ENCODE data around the gene CSNK1D. TPM values are rescaled to one million over a fixed set of nuclear protein-coding genes. Genes with fewer than 3 reads are reported as not detected.
"Not testable (repeated sequence)": the region's sequence is repeated elsewhere in the genome, so short reads cannot be mapped to it uniquely, and the experiment has no call there.

Gene CSNK1D
- total RNA-seq, 2 experiments from 2014 or later = 118 to 182 TPM

- ATAC-seq = no peak
- peak overlapping the region; percentile 94 for H3K27ac Mint-ChIP-seq
- peaks cover 41% of the 10 kb centered on the region for H3K36me3 Mint-ChIP-seq (ENCODE audit: low read depth)
- no peak for DNase-seq
- peaks cover 58% of the 10 kb centered on the region for H3K4me1 Mint-ChIP-seq
- ChIA-PET CTCF (no interaction called here), POLR2A (interaction anchor here (0.9 kb wide), 1 partner anchor 52 kb away, joined by 3 read pairs; no protein-coding TSS in a partner anchor)
- intact Hi-C loops (cut with DNase I, micrococcal nuclease) = loop anchor here in 1 of 2 experiments (5.0 kb wide), 1 partner anchor 294 kb away; the partner anchor contains the start of gene ASPSCR1
- H3K27me3 Mint-ChIP-seq = no peaks in the 10 kb centered on the region
- no peaks in the 10 kb centered on the region for H3K9me3 Mint-ChIP-seq (ENCODE audit: low read depth)
- H3K4me3 Mint-ChIP-seq = peak overlapping the region; percentile 90
Observed at GRCh38 chr17:82271401-82271800, 2.1 kb downstream of the CSNK1D start.

GRCh38 chr17:82270651-82271050 lies 2.8 kb downstream of the CSNK1D start:
- Mint-ChIP-seq H3K4me1 (peaks cover 66% of the 10 kb centered on the region), H3K27ac (peak overlapping the region; percentile 77), H3K4me3 (peak overlapping the region; percentile 90), H3K36me3 (ENCODE audit: low read depth) (peaks cover 48% of the 10 kb centered on the region), H3K9me3 (ENCODE audit: low read depth) (no peaks in the 10 kb centered on the region), H3K27me3 (no peaks in the 10 kb centered on the region)
- intact Hi-C loops (cut with DNase I, micrococcal nuclease) = loop anchor here in 1 of 2 experiments (5.0 kb wide), 1 partner anchor 293 kb away; the partner anchor contains the start of gene ASPSCR1
- ChIA-PET CTCF (no interaction called here), POLR2A (interaction anchor here (0.9 to 1.0 kb wide), 3 partner anchors 31 to 52 kb away, joined by 3 to 4 read pairs (median 3); no protein-coding TSS in a partner anchor)
- ATAC-seq (no peak), DNase-seq (no peak)

DNA sequence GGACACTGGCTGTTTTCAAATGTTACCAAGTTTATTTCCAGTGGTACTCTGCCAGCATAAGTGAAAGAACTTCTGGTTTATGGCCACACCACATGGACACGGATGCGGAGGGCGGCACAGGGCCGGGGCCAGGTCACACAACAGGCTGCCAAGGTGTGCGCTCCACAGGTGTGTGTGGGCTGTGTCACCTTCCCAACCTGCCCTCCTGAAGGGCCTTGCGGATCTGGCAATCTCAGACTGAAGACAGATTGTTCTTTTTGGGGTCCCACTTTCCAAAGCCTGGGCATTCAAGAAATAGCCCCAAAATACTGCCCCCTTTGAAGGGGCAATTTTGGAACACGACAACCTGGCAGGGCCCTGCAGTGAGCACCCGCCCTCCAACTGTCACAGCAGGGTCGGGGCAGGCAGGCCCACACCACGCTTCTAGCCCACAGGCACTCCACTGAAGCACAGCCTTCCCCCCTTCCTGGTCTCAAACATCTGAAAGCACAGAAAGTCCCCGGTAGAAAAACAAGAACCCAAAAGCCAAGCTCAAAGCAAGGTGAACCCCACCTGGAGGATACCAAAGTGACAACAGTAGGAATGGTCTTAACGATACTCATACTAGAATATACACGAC lies 3.5 kb downstream of the CSNK1D start:
- DNase-seq = no peak
- POLR2A ChIA-PET = interaction anchor here (0.9 to 1.0 kb wide), 2 partner anchors 32 to 35 kb away, joined by 3 to 4 read pairs; no protein-coding TSS in a partner anchor
- Mint-ChIP-seq H3K9me3 (ENCODE audit: low read depth) (no peaks in the 10 kb centered on the region), H3K27ac (peak overlapping the region; percentile 77), H3K36me3 (ENCODE audit: low read depth) (peaks cover 52% of the 10 kb centered on the region), H3K4me3 (peak overlapping the region; percentile 90), H3K4me1 (peaks cover 68% of the 10 kb centered on the region), H3K27me3 (no peaks in the 10 kb centered on the region)
- no peak for ATAC-seq
- CTCF ChIA-PET = interaction anchor here (1.1 to 1.6 kb wide), 2 partner anchors 31 to 32 kb away, joined by 3 to 4 read pairs; no protein-coding TSS in a partner anchor
- intact Hi-C loops (cut with DNase I, micrococcal nuclease) = loop anchor here in 1 of 2 experiments (5.0 kb wide), 1 partner anchor 293 kb away; the partner anchor contains the start of gene ASPSCR1

DNA sequence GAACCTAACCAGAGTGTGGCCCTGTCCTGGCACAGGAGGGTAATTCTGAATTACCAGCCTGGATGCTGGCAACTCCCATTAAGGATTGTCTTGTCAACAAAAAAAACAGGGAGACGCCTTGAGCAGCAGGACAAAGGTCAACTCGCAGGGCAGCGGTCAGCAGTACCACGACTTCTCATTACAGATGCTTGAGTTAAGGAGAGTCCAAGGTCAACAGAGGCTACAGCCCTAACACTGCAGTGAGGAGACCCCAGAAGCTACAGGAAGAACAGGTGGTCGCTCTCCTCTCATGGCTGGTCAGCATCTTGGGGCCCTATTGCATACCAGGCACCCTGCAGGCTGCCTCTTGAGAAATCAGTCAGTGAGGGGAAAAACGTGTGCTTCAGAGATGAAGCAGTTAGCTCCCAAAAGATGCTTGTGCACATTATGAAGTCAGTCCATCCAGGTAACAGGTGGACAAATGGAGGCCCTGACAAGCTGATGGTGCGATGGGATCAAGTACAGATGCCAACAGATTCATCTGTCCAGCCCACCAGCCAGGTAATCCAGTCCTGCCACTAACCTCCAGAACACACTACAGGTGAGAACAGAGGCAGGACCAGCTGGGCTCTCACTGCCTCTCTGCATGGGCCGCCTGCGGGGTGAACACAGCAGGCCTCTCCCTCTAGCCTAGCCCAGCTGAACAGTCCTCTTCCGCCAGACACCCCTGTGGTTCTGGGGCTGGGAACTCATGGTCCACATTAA lies 4.2 kb downstream of the CSNK1D start:
- DNase-seq (no peak), ATAC-seq (no peak)
- intact Hi-C loops (cut with DNase I, micrococcal nuclease) = no loop called here
- no peak overlapping the region for H3K4me3 Mint-ChIP-seq
- peak overlapping the region; percentile 77 for H3K27ac Mint-ChIP-seq
- peaks cover 59% of the 10 kb centered on the region for H3K36me3 Mint-ChIP-seq (ENCODE audit: low read depth)
- ChIA-PET POLR2A (interaction anchor here (0.7 kb wide), 1 partner anchor 35 kb away, joined by 5 read pairs; no protein-coding TSS in a partner anchor), CTCF (interaction anchor here (1.1 to 1.6 kb wide), 2 partner anchors 31 to 32 kb away, joined by 3 to 4 read pairs; no protein-coding TSS in a partner anchor)
- H3K27me3 Mint-ChIP-seq = no peaks in the 10 kb centered on the region
- H3K9me3 Mint-ChIP-seq (ENCODE audit: low read depth) = no peaks in the 10 kb centered on the region
- peaks cover 71% of the 10 kb centered on the region for H3K4me1 Mint-ChIP-seq

DNA sequence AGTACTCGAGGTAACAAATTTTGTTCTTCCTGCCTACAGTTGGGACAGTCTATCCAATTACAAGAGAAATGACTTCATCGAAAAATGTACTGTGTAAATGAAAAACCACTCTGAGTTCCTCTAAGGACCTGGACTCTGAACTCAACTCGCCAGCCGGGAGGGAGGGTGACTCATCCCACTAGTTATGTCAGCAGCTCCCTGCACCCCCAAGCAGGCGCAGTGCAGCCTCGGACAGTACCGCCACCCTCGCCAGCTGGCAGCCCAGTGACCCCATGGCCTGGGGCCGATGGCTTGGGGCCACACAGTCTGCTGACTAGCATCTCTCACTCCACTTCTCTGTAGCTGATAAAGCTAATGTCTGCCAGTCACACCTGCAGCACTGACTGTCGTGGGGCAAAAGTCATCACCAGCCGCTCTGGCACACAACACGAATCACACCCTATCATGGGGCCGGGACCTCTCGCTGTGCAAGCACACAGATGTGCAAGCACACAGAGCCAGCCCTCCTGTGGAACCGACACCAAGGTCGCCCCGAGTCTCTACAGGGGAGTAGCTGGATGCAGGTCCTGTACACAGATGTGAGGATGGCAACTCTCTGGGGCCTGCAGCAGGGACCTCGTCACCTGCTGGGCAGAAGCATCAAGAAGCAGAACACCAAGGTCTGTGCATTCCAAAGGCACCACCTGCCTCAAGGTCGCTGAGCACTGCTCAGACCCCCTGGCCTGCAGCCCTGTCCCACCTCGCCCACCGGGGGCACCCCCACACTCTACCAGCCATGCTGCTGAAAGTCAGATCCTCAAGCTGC lies 5.7 kb downstream of the CSNK1D start:
- no peaks in the 10 kb centered on the region for H3K27me3 Mint-ChIP-seq
- H3K4me3 Mint-ChIP-seq = peak overlapping the region; percentile 34
- H3K4me1 Mint-ChIP-seq = peaks cover 71% of the 10 kb centered on the region
- intact Hi-C loops (cut with DNase I, micrococcal nuclease) = no loop called here
- H3K9me3 Mint-ChIP-seq (ENCODE audit: low read depth) = no peaks in the 10 kb centered on the region
- ATAC-seq = peak; percentile 80
- ChIA-PET CTCF (interaction anchor here (1.2 kb wide), 1 partner anchor 25 kb away, joined by 4 read pairs; no protein-coding TSS in a partner anchor), POLR2A (interaction anchor here (0.6 kb wide), 1 partner anchor 56 kb away, joined by 5 read pairs; no protein-coding TSS in a partner anchor)
- H3K27ac Mint-ChIP-seq = peak overlapping the region; percentile 77
- peaks cover 66% of the 10 kb centered on the region for H3K36me3 Mint-ChIP-seq (ENCODE audit: low read depth)
- DNase-seq = peak; percentile 71

DNA sequence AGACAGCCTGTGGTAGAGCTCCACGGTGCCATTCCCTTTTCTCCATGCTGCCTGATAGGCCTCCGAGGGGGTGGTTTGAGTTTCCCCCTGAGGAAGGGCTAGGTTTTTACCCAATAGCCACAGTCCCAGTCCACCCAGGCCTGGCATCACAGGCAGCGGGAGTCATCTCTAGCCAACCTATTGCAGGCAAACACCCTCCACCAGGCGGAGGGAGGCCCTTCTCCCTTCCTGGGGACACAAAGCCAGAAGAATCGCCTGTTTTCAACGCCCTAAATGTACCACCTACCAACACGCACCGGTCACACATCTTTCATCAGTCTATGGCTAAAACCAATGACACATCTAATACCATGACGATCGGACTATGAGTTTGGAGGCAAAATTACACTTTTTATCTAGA lies 7.4 kb downstream of the CSNK1D start:
- H3K27me3 Mint-ChIP-seq = no peaks in the 10 kb centered on the region
- POLR2A ChIA-PET = no interaction called here
- H3K9me3 Mint-ChIP-seq (ENCODE audit: low read depth) = peaks cover 1% of the 10 kb centered on the region

DNA sequence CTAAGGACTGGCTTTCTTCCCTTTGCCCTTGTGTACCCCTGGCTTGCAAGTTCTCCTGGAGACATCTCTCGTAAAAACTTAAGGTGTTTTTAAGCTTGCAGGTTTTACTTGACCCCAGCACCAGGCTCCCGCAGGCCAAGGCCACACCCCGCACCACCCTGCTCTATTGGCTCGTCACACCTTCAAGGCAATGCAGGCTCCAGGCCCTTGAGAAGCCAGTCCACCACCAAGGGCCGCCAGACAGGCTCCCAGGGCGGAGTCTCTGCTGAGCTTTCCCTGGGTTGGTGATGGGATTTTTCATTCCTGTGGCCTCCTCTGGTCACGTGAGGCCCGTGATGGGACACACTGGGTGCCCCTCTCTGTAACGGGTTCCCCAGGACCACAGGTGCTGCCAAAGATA lies 9.9 kb downstream of the CSNK1D start:
- ATAC-seq (no peak), DNase-seq (no peak)
- Mint-ChIP-seq H3K9me3 (ENCODE audit: low read depth) (peaks cover 8% of the 10 kb centered on the region), H3K4me3 (no peak overlapping the region), H3K27ac (no peak overlapping the region), H3K4me1 (peaks cover 45% of the 10 kb centered on the region), H3K27me3 (no peaks in the 10 kb centered on the region), H3K36me3 (ENCODE audit: low read depth) (peaks cover 78% of the 10 kb centered on the region)
- ChIA-PET CTCF (interaction anchor here (0.7 kb wide), 1 partner anchor 141 kb away, joined by 4 read pairs; no protein-coding TSS in a partner anchor), POLR2A (interaction anchor here (0.6 kb wide), 1 partner anchor 19 kb away, joined by 4 read pairs; no protein-coding TSS in a partner anchor)
- intact Hi-C loops (cut with DNase I, micrococcal nuclease) = no loop called here

More for the DNA sequence above, 7.4 kb downstream of the CSNK1D start:
- intact Hi-C loops (cut with DNase I, micrococcal nuclease) = no loop called here
- Mint-ChIP-seq H3K27ac (peak overlapping the region; percentile 78), H3K4me3 (no peak overlapping the region), H3K4me1 (peaks cover 56% of the 10 kb centered on the region), H3K36me3 (ENCODE audit: low read depth) (peaks cover 68% of the 10 kb centered on the region)
- no peak for DNase-seq
- CTCF ChIA-PET = interaction anchor here (0.6 kb wide), 1 partner anchor 22 kb away, joined by 3 read pairs; no protein-coding TSS in a partner anchor
- no peak for ATAC-seq

DNA sequence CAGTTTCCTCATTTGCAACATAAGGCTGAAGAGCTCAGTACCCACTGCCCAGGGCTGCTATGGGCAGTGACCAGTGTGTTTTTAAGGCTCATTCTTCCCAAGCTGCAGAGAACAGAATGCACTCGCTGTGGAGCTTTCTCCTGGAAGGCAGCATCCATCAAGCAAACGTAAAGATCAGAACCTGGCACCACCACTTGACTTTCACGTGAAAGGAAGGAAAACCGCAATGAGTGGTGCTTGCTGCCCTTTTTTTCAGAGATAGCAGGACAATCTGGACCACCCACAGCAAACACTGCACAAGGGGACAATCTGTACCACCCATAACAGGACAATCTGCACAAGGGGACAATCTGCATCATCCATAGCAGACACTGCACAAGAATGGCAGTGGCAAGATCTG lies 11.2 kb downstream of the CSNK1D start:
- no peaks in the 10 kb centered on the region for H3K27me3 Mint-ChIP-seq
- H3K4me1 Mint-ChIP-seq = peaks cover 40% of the 10 kb centered on the region
- DNase-seq (no peak), ATAC-seq (no peak)
- H3K36me3 Mint-ChIP-seq (ENCODE audit: low read depth) = peaks cover 79% of the 10 kb centered on the region
- ChIA-PET POLR2A (no interaction called here), CTCF (interaction anchor here (0.6 to 1.0 kb wide), 3 partner anchors 14 to 126 kb away, joined by 3 read pairs; partner anchors contain the start of gene CD7)
- no peak overlapping the region for H3K4me3 Mint-ChIP-seq
- peaks cover 8% of the 10 kb centered on the region for H3K9me3 Mint-ChIP-seq (ENCODE audit: low read depth)
- H3K27ac Mint-ChIP-seq = peak overlapping the region; percentile 42
- intact Hi-C loops (cut with DNase I, micrococcal nuclease) = no loop called here

DNA sequence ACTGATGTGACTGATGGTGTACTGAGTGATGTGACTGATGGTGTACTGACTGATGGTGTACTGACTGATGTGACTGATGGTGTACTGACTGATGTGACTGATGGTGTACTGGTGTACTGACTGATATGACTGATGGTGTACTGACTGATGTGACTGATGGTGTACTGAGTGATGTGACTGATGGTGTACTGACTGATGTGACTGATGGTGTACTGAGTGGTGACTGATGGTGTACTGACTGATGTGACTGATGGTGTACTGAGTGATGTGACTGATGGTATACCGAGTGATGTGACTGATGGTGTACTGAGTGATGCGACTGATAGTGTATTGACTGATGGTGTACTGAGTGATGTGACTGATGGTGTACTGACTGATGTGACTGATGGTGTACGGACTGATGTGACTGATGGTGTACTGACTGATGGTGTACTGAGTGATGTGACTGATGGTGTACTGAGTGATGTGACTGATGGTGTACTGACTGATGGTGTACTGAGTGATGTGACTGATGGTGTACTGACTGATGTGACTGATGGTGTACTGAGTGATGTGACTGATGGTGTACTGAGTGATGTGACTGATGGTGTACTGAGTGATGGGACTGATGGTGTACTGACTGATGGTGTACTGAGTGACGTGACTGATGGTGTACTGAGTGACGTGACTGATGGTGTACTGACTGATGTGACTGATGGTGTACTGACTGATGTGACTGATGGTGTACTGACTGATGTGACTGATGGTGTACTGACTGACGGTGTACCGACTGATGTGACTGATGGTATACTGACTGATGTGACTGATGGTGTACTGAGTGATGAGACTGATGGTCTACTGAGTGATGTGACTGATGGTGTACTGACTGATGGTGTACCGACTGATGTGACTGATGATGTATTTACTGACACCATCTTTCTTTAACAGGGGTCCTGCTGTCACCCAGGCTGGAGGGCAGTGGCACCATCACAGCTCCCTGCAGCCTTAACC lies 13.2 kb downstream of the CSNK1D start:
- ATAC-seq; H3K4me3 Mint-ChIP-seq; H3K9me3 Mint-ChIP-seq (ENCODE audit: low read depth); DNase-seq; H3K27me3 Mint-ChIP-seq; intact Hi-C loops (cut with DNase I, micrococcal nuclease); POLR2A ChIA-PET: not testable (repeated sequence)
- CTCF ChIA-PET = interaction anchor here (0.6 kb wide), 1 partner anchor 208 kb away, joined by 4 read pairs; no protein-coding TSS in a partner anchor
- peak overlapping the region; percentile 66 for H3K27ac Mint-ChIP-seq
- peaks cover 28% of the 10 kb centered on the region for H3K4me1 Mint-ChIP-seq
- H3K36me3 Mint-ChIP-seq (ENCODE audit: low read depth) = peaks cover 80% of the 10 kb centered on the region

DNA sequence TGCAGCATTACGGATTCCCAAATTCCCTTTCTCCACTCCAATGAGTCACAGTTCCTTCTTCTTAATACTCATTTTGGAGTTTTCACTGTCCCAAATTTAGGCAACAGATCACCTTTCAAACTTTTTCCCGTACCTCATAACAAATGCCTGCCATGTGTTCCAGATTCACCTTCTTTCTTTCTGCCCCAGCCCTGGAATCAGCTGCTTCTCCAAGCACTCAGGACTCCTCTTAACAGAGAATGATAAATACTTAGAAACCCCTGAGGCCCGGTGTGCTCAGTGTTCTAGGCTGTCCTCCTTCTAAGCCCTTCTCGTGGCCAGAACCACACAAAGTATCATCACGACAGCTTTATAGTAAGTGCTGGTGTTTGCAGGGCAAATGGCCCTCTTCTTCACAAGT lies 14.9 kb downstream of the CSNK1D start:
- ChIA-PET POLR2A (no interaction called here), CTCF (no interaction called here)
- H3K4me3 Mint-ChIP-seq = no peak overlapping the region
- intact Hi-C loops (cut with DNase I, micrococcal nuclease) = no loop called here
- peaks cover 8% of the 10 kb centered on the region for H3K9me3 Mint-ChIP-seq (ENCODE audit: low read depth)
- peaks cover 24% of the 10 kb centered on the region for H3K4me1 Mint-ChIP-seq
- ATAC-seq (no peak), DNase-seq (no peak)
- peak overlapping the region; percentile 44 for H3K27ac Mint-ChIP-seq
- peaks cover 69% of the 10 kb centered on the region for H3K36me3 Mint-ChIP-seq (ENCODE audit: low read depth)
- no peaks in the 10 kb centered on the region for H3K27me3 Mint-ChIP-seq

Measured in activated CD4-positive, alpha-beta T cell treated with anti-CD3 and anti-CD28 coated beads for 36 hours (primary cell).